HepG2 (cell line): ENCODE data around the gene ADGRL1. TPM values are rescaled to one million over a fixed set of nuclear protein-coding genes. Genes with fewer than 3 reads are reported as not detected.

Source experiments
- ATAC-seq: fragments of 200-7000 bp; cut with Tn5 transposase; 3 replicates; pipeline ENCODE4 v1.9.1; 2020; ENCODE audit warnings: mild to moderate bottlenecking, moderate library complexity
- BruUV-seq: library from RNA; stranded (reverse); fragments of 400-500 nt; replicated peaks from 2 replicates; lab custom pipeline; 2021; lab: Mats Ljungman, UMichigan
- CTCF ChIA-PET: fragments of 300-600 bp; formaldehyde crosslinking; extraction: SDS; loops from one replicate; lab custom pipeline; 2021; ENCODE audit warnings: low total read pairs, inconsistent platforms, low intra/inter-chr PET ratio; lab: Yijun Ruan, JAX
- POLR2A ChIA-PET: fragments of 350-600 bp; sonication (Branson Sonifier 250); formaldehyde crosslinking; loops from one replicate; lab custom pipeline; 2020; ENCODE audit warnings: antibody characterized with exemption, inconsistent platforms; lab: Yijun Ruan, JAX
- DNase-seq: peaks from one replicate; pipeline ENCODE4 v3.0.0-alpha.2; 2015; ENCODE audit warnings: low spot score
- FAIRE-seq: peaks from 3 replicates; lab custom pipeline; 2011; peaks lifted over from hg19 to GRCh38; lab: Jason Lieb, UNC
- H2AFZ ChIP-seq: one replicate; pipeline ENCODE4 v1.6.1; 2011; ENCODE audit warnings: low read length, inconsistent platforms
- H3K27ac ChIP-seq: fragments of 300-600 bp; 3 replicates; pipeline ENCODE4 v1.8.0; 2011; ENCODE audit warnings: mixed run types, mild to moderate bottlenecking, mixed read lengths, low read length, inconsistent platforms; ENCODE audit not compliant: insufficient read depth; ENCODE audit errors: extremely low read length
- H3K27me3 ChIP-seq, 2 experiments: fragments of 200-600 bp in 1 of 2; 2 replicates in 1 of 2; 3 replicates in 1 of 2; pipeline versions ENCODE4 v1.6.0 to v1.8.0; 2011; ENCODE audit warnings: low read length in 2 of 2, mild to moderate bottlenecking in 2 of 2, moderate library complexity in 2 of 2, inconsistent platforms in 1 of 2; ENCODE audit not compliant: insufficient read depth in 2 of 2, control insufficient read depth in 1 of 2
- H3K36me3 ChIP-seq, 2 experiments: fragments of 200-600 bp in 1 of 2; replicated peaks in 1 of 2; 2 replicates in 1 of 2; 3 replicates in 1 of 2; pipeline versions ENCODE4 v1.5.1 to v1.8.0; 2011; ENCODE audit warnings: low read length in 2 of 2, inconsistent platforms in 1 of 2; ENCODE audit not compliant: insufficient read depth in 2 of 2, control insufficient read depth in 1 of 2
- H3K4me1 ChIP-seq: 2 replicates; pipeline ENCODE4 v1.5.1; 2012; ENCODE audit warnings: low read length, inconsistent platforms; ENCODE audit not compliant: insufficient read depth
- H3K4me2 ChIP-seq: 2 replicates; pipeline ENCODE4 v1.6.0; 2011; ENCODE audit warnings: low read depth, low read length, inconsistent platforms
- H3K4me3 ChIP-seq, 3 experiments: fragments of 200-600 bp in 1 of 3; sonication (generic), shearing (Covaris generic) in 1 of 3; replicated peaks in 1 of 3; 2 replicates each; pipeline ENCODE4 v1.5.1; 2011 to 2016; ENCODE audit warnings: low read length in 3 of 3, inconsistent platforms in 2 of 3, low read depth in 2 of 3, mild to moderate bottlenecking in 2 of 3, control low read depth in 1 of 3, mixed read lengths in 1 of 3; ENCODE audit not compliant: insufficient read depth in 1 of 3
- H3K79me2 ChIP-seq: one replicate; pipeline ENCODE4 v1.6.1; 2011; ENCODE audit warnings: low read length, inconsistent platforms; ENCODE audit not compliant: insufficient read depth
- H3K9ac ChIP-seq: 2 replicates; pipeline ENCODE4 v1.6.0; 2011; ENCODE audit warnings: mild to moderate bottlenecking, low read depth, low read length, inconsistent platforms; ENCODE audit not compliant: insufficient read depth
- H3K9me3 ChIP-seq: 2 replicates; pipeline ENCODE4 v1.5.1; 2012; ENCODE audit warnings: mild to moderate bottlenecking, low read length
- H4K20me1 ChIP-seq: 2 replicates; pipeline ENCODE4 v1.6.0; 2011; ENCODE audit warnings: inconsistent platforms, mild to moderate bottlenecking, low read length, moderate library complexity; ENCODE audit not compliant: insufficient read depth
- AGO1 ChIP-seq: fragments of 200-400 bp; formaldehyde crosslinking; IDR thresholded peaks from 2 replicates; pipeline ENCODE4 v1.6.1; 2017; ENCODE audit warnings: mild to moderate bottlenecking, low read depth, low read length, moderate library complexity; ENCODE audit not compliant: poor library complexity, severe bottlenecking
- AGO2 ChIP-seq: fragments of 200-400 bp; formaldehyde crosslinking; optimal IDR thresholded peaks from 2 replicates; pipeline ENCODE3; 2017; ENCODE audit warnings: mild to moderate bottlenecking, low read depth, low read length, moderate library complexity
- EEA1 ChIP-seq: sonication (generic); formaldehyde crosslinking; IDR thresholded peaks from 2 replicates; pipeline ENCODE4 v1.5.1; 2020; ENCODE audit warnings: mild to moderate bottlenecking, missing genetic modification reagents, borderline replicate concordance
- IRX3 ChIP-seq: sonication (generic); formaldehyde crosslinking; IDR thresholded peaks from 2 replicates; pipeline ENCODE4 v1.8.1; 2023; ENCODE audit warnings: mild to moderate bottlenecking, low read depth, missing genetic modification reagents, borderline replicate concordance
- SPEN ChIP-seq: sonication (generic); formaldehyde crosslinking; IDR thresholded peaks from 2 replicates; pipeline ENCODE4 v1.5.1; 2020; ENCODE audit warnings: low read depth, mild to moderate bottlenecking, missing genetic modification reagents
- WGBS: methylation state at CpG from one replicate; pipeline ENCODE4 v1.1.6; 2017; ENCODE audit warnings: low lambda C conversion rate; 5-methylcytosine and 5-hydroxymethylcytosine counted together
- in situ Hi-C: cut with HindIII; loops from 2 replicates; pipeline ENCODE4 v1.10.0; 2017; ENCODE audit warnings: low pct_unique_long_range_greater_than_20kb; ENCODE audit not compliant: extremely low pct_ligation_motif_present
- intact Hi-C: fragments of 100-400 bp; cut with micrococcal nuclease; formaldehyde crosslinking; loops from one replicate; pipeline ENCODE4 v1.10.0; 2022; ENCODE audit not compliant: unreplicated experiment
- polyA plus RNA-seq, 8 experiments: library from polyadenylated mRNA; depleted of rRNA in 3 of 8; stranded (reverse) in 7 of 8; unstranded in 1 of 8; fragments of >200 nt; fragmentation: Illumina TruSeq in 4 of 8; extraction: Trizol in 4 of 8; gene quantifications; 2 replicates each; pipeline versions ENCODE4 v1.2.1 to v1.2.3, GENCODE V29; 2011 to 2016; ENCODE audit warnings: low read depth in 4 of 8, missing spikeins in 1 of 8, mixed read lengths in 1 of 8; ENCODE audit not compliant: insufficient read depth in 1 of 8
- total RNA-seq, 5 experiments: library from RNA; depleted of rRNA; stranded (reverse); fragments of >200 nt; fragmentation: Illumina TruSeq; extraction: Trizol; gene quantifications; 2 replicates each; pipeline ENCODE4 v1.2.3, GENCODE V29; 2016; ENCODE audit warnings: low read depth in 1 of 5
- TF ChIP-seq, protein P1 (sequence below): sonication (generic); formaldehyde crosslinking; IDR thresholded peaks from 2 replicates; pipeline ENCODE4 v1.8.0; 2022; ENCODE audit warnings: missing genetic modification reagents, mild to moderate bottlenecking, moderate library complexity, borderline replicate concordance
- TF ChIP-seq, protein P2 (sequence below): sonication (generic); formaldehyde crosslinking; IDR thresholded peaks from 2 replicates; pipeline ENCODE4 v1.5.0; 2020; ENCODE audit warnings: missing genetic modification reagents
- TF ChIP-seq, protein P3 (sequence below), 2 experiments: sonication (generic) in 1 of 2; formaldehyde crosslinking in 1 of 2; IDR thresholded peaks; 2 replicates each; pipeline versions ENCODE4 v1.4.0 to v1.6.1; 2016 to 2020; ENCODE audit warnings: borderline replicate concordance in 1 of 2, low read depth in 1 of 2, mild to moderate bottlenecking in 1 of 2, missing genetic modification reagents in 1 of 2

The ADGRL1 gene
- total and polyA plus RNA-seq, 2 of the 13 experiments (the other 11 are each of a cell fraction or from before 2014, with no cell fraction given): 0.49 to 1.7 TPM

DNA sequence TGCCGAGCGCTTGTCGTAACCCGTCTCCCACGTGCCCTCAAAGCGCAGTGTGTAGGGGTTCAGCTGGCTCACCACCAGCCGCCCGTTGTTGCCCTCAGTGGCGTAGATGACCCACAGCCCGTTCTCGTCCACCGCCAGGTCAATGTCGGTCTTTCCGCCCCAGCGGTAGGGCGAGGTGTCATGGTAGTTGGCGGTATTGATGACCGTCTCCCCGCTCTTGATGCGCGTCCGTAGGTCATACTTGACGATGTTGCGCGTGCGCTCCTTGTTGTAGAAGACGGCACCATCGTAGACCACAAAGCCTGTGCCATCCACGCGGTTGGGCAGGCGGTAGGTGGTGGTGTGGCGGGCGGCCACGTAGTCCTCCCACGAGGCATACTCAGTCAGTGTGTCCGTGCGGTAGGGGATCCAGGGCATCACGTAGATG is 43.1 kb downstream of the ADGRL1 start (continued):
- TF ChIP-seq, protein P1, sequence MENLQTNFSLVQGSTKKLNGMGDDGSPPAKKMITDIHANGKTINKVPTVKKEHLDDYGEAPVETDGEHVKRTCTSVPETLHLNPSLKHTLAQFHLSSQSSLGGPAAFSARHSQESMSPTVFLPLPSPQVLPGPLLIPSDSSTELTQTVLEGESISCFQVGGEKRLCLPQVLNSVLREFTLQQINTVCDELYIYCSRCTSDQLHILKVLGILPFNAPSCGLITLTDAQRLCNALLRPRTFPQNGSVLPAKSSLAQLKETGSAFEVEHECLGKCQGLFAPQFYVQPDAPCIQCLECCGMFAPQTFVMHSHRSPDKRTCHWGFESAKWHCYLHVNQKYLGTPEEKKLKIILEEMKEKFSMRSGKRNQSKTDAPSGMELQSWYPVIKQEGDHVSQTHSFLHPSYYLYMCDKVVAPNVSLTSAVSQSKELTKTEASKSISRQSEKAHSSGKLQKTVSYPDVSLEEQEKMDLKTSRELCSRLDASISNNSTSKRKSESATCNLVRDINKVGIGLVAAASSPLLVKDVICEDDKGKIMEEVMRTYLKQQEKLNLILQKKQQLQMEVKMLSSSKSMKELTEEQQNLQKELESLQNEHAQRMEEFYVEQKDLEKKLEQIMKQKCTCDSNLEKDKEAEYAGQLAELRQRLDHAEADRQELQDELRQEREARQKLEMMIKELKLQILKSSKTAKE (CRISPR knock-in tag): no peak
- TF ChIP-seq SPEN (CRISPR knock-in tag): no peak
- no peak for TF ChIP-seq IRX3 (CRISPR knock-in tag)
- TF ChIP-seq EEA1 (CRISPR knock-in tag): no peak
- TF ChIP-seq, protein P2, sequence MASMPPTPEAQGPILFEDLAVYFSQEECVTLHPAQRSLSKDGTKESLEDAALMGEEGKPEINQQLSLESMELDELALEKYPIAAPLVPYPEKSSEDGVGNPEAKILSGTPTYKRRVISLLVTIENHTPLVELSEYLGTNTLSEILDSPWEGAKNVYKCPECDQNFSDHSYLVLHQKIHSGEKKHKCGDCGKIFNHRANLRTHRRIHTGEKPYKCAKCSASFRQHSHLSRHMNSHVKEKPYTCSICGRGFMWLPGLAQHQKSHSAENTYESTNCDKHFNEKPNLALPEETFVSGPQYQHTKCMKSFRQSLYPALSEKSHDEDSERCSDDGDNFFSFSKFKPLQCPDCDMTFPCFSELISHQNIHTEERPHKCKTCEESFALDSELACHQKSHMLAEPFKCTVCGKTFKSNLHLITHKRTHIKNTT (CRISPR knock-in tag): no peak

DNA sequence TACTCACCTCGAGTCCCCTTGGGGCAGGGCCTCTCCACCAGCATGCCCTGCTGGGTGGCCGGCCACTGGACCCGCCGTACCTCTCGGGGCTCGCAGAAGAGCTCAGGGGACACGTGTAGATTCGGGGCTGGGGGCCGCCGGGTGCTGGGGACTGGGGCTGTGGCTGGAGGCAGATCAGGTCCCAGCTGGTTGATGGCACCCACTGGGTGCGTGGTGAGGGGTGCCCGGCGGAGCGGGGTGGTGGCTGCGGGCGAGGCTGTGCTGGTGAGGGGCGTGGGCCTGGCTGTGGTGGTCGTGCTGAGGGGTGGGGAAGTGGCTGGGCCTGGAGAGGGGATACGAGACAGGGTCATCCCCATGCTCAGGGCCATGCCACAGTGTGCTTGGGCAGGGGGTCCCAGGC is 44.7 kb downstream of the ADGRL1 start:
- ATAC-seq (no peak), FAIRE-seq (no peak), DNase-seq (no peak)
- Histone ChIP-seq H3K4me2 (no peak overlapping the region), H3K27me3 (no peaks in the 10 kb centered on the region; a peak in 1 of 5 replicates), H3K36me3 (no peaks in the 10 kb centered on the region), H3K27ac (no peak overlapping the region), H3K9me3 (no peaks in the 10 kb centered on the region), H3K4me3 (no peak overlapping the region), H2AFZ (no peak overlapping the region), H4K20me1 (no peaks in the 10 kb centered on the region), H3K79me2 (no peaks in the 10 kb centered on the region), H3K9ac (no peak overlapping the region), H3K4me1 (no peaks in the 10 kb centered on the region)
- POLR2A ChIA-PET: no interaction called here
- BruUV-seq: no TSS peak
- TF ChIP-seq, protein P3, sequence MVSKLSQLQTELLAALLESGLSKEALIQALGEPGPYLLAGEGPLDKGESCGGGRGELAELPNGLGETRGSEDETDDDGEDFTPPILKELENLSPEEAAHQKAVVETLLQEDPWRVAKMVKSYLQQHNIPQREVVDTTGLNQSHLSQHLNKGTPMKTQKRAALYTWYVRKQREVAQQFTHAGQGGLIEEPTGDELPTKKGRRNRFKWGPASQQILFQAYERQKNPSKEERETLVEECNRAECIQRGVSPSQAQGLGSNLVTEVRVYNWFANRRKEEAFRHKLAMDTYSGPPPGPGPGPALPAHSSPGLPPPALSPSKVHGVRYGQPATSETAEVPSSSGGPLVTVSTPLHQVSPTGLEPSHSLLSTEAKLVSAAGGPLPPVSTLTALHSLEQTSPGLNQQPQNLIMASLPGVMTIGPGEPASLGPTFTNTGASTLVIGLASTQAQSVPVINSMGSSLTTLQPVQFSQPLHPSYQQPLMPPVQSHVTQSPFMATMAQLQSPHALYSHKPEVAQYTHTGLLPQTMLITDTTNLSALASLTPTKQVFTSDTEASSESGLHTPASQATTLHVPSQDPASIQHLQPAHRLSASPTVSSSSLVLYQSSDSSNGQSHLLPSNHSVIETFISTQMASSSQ (IDR thresholded peaks at IDR 0.05; ENCODE audit: low read depth): no peak
- TF ChIP-seq, protein P3 (CRISPR knock-in tag; IDR thresholded peaks at IDR 0.05; ENCODE audit: borderline replicate concordance): no peak
- peak; percentile 48 for TF ChIP-seq AGO2
- TF ChIP-seq AGO1: peak; percentile 50
- in situ Hi-C loops: no loop called here
- intact Hi-C loops: no loop called here
- 66% methylated on average over 10 of the region's 19 CpGs for WGBS
- CTCF ChIA-PET: no interaction called here
